Thoracic aorta (tissue), 2 donors: ENCODE data around the gene MAP3K3. TPM values are rescaled to one million over a fixed set of nuclear protein-coding genes. Genes with fewer than 3 reads are reported as not detected.

Source experiments
- ATAC-seq: fragments of 150-250 bp; one replicate; pipeline ENCODE4 v1.8.0; 2017; ENCODE audit warnings: low read depth; ENCODE audit not compliant: insufficient number of reproducible peaks, low FRiP score
- DNase-seq: peaks from one replicate; pipeline ENCODE4 v3.0.0-alpha.2; 2020; ENCODE audit warnings: low spot score
- H3K27ac ChIP-seq, 2 donors: fragments of 200-600 bp; sonication (generic); 1 replicate in 1 of 2; 2 replicates in 1 of 2; pipeline ENCODE4 v1.5.1; 2016; ENCODE audit warnings: mild to moderate bottlenecking in 2 of 2, moderate library complexity in 2 of 2
- H3K27me3 ChIP-seq: fragments of 200-600 bp; sonication (generic); replicated peaks from 2 replicates; pipeline ENCODE4 v1.6.0; 2016; ENCODE audit warnings: mild to moderate bottlenecking; ENCODE audit not compliant: insufficient read depth
- H3K36me3 ChIP-seq: fragments of 200-600 bp; sonication (generic); one replicate; pipeline ENCODE4 v1.5.1; 2016
- H3K4me1 ChIP-seq, 2 donors: fragments of 200-600 bp; sonication (generic); 1 replicate in 1 of 2; 2 replicates in 1 of 2; pipeline versions ENCODE4 v1.5.1 to v1.6.0; 2016; ENCODE audit warnings: low read depth in 2 of 2, mild to moderate bottlenecking in 1 of 2; ENCODE audit not compliant: control insufficient read depth in 1 of 2
- H3K4me3 ChIP-seq: fragments of 200-600 bp; sonication (generic); 2 replicates; pipeline ENCODE4 v1.5.1; 2016; ENCODE audit warnings: mild to moderate bottlenecking
- H3K9me3 ChIP-seq: fragments of 200-600 bp; sonication (generic); 2 replicates; pipeline ENCODE4 v1.5.1; 2016
- CTCF ChIP-seq: fragments of 200-600 bp; sonication (generic); IDR thresholded peaks from one replicate; pipeline ENCODE4 v1.5.1; 2019; ENCODE audit warnings: antibody characterized with exemption
- total RNA-seq, 2 donors: library from RNA; depleted of rRNA; stranded (reverse); fragments of >200 nt; gene quantifications; one replicate each; pipeline versions ENCODE4 v1.1.0 to v1.2.3, GENCODE V29; 2016

MAP3K3 gene
- total RNA-seq, 2 donors from 2014 or later = 85.3 to 102 TPM

GRCh38 chr17:63649813-63650212 lies 27.6 kb downstream of the MAP3K3 start:
- no peaks in the 10 kb centered on the region for H3K9me3 ChIP-seq
- no peak overlapping the region for H3K4me3 ChIP-seq
- H3K27ac ChIP-seq = no peak overlapping the region
- ATAC-seq (no peak), DNase-seq (no peak)
- peaks cover 7 to 9% of the 10 kb centered on the region in 2 donors for H3K4me1 ChIP-seq
- no peaks in the 10 kb centered on the region for H3K27me3 ChIP-seq
- no peak for TF ChIP-seq CTCF
- H3K36me3 ChIP-seq = peaks cover 23% of the 10 kb centered on the region

GRCh38 chr17:63652106-63652505 lies 29.9 kb downstream of the MAP3K3 start:
- ATAC-seq (no peak), DNase-seq (no peak)
- TF ChIP-seq CTCF = no peak
- H3K4me1 ChIP-seq = no peaks in the 10 kb centered on the region
- peaks cover 21% of the 10 kb centered on the region for H3K36me3 ChIP-seq
- H3K4me3 ChIP-seq = no peak overlapping the region
- H3K9me3 ChIP-seq = no peaks in the 10 kb centered on the region
- no peak overlapping the region for H3K27ac ChIP-seq
- no peaks in the 10 kb centered on the region for H3K27me3 ChIP-seq

DNA sequence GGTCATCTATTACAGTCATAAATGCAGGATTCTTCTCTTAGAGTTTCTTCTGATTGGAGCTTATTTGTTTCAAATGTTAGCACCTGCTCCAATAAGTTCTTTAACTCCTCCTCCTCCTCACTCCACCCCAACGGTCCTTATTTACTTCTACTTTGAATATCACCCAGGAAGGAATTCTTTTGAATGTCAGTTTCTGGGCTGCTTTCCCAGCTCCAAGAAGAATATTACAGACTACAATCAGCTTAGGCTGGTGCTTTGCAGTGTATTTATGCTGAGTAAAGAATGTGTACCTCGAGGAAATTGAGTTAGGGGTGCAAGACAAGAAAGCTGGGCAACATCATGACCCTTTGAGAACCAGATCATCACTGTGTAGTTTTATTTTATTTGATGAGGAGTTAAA lies 30.8 kb downstream of the MAP3K3 start:
- H3K36me3 ChIP-seq = peaks cover 20% of the 10 kb centered on the region
- no peak overlapping the region for H3K27ac ChIP-seq
- DNase-seq = no peak

GRCh38 chr17:63657786-63658185 lies 35.6 kb downstream of the MAP3K3 start:
- Histone ChIP-seq H3K4me3 (no peak overlapping the region), H3K36me3 (peaks cover 27% of the 10 kb centered on the region), H3K4me1 (no peaks in the 10 kb centered on the region), H3K9me3 (no peaks in the 10 kb centered on the region), H3K27me3 (no peaks in the 10 kb centered on the region), H3K27ac (no peak overlapping the region)
- no peak for DNase-seq
- no peak for TF ChIP-seq CTCF
- ATAC-seq = no peak

More for the DNA sequence above, 30.8 kb downstream of the MAP3K3 start:
- no peak for ATAC-seq
- Histone ChIP-seq H3K4me1 (no peaks in the 10 kb centered on the region), H3K4me3 (no peak overlapping the region), H3K27me3 (no peaks in the 10 kb centered on the region), H3K9me3 (no peaks in the 10 kb centered on the region)
- no peak for TF ChIP-seq CTCF

GRCh38 chr17:63658366-63658765 lies 36.1 kb downstream of the MAP3K3 start:
- no peak for DNase-seq
- Histone ChIP-seq H3K4me1 (no peaks in the 10 kb centered on the region), H3K4me3 (no peak overlapping the region), H3K9me3 (no peaks in the 10 kb centered on the region), H3K36me3 (peaks cover 22% of the 10 kb centered on the region), H3K27ac (no peak overlapping the region), H3K27me3 (no peaks in the 10 kb centered on the region)
- no peak for TF ChIP-seq CTCF
- ATAC-seq = no peak
